Measurements from ENCODE around the gene FAS. TPM values are rescaled to one million over a fixed set of nuclear protein-coding genes. Genes with fewer than 3 reads are reported as not detected.

The FAS gene
- polyA plus RNA-seq, 3 donors = 27.3 to 28.9 (median 27.9) TPM

GRCh38 chr10:88979153-88979562, 11.4 kb upstream of the FAS start:
- Mint-ChIP-seq H3K9me3 (no peaks in the 10 kb centered on the region), H3K27ac (no peak overlapping the region)

GRCh38 chr10:88979603-88980002, 11.0 kb upstream of the FAS start:
- H3K27me3 Mint-ChIP-seq (ENCODE audit: low read depth in 3 of 3) = peaks cover 0 to 1% (median 1%) of the 10 kb centered on the region in 3 donors

More at GRCh38 chr10:88979153-88979562, 11.4 kb upstream of the FAS start:
- Histone ChIP-seq H4K20me1 (ENCODE audit: insufficient read depth, low read length) (no peaks in the 10 kb centered on the region), H3K9ac (ENCODE audit: insufficient read depth, low read length, poor library complexity, severe bottlenecking) (no peak overlapping the region), H3K79me2 (ENCODE audit: insufficient read depth, low read length) (no peaks in the 10 kb centered on the region), H3K4me2 (replicated peaks; ENCODE audit: extremely low read depth, low read length, poor library complexity, severe bottlenecking) (no peak overlapping the region), H3K36me3 (replicated peaks in 1 of 2; ENCODE audit: control insufficient read depth in 1 of 2, insufficient read depth in 2 of 2, low read length in 2 of 2) (no peaks in the 10 kb centered on the region), H3K4me1 (ENCODE audit: control insufficient read depth in 1 of 2, insufficient read depth in 2 of 2, low read length in 2 of 2) (peaks cover 11 to 12% of the 10 kb centered on the region in 2 donors), H3K27me3 (ENCODE audit: control insufficient read depth in 2 of 2, insufficient read depth in 2 of 2, low read length in 2 of 2) (no peaks in the 10 kb centered on the region), H2AFZ (ENCODE audit: insufficient read depth, low read depth, low read length, poor library complexity, severe bottlenecking) (no peak overlapping the region), H3K27ac (ENCODE audit: low read depth in 1 of 2, low read length in 2 of 2) (no peak overlapping the region), H3K4me3 (replicated peaks in 1 of 3; ENCODE audit: low read depth in 2 of 3, low read length in 3 of 3) (no peak overlapping the region), H3K9me3 (replicated peaks in 1 of 2; ENCODE audit: control insufficient read depth in 1 of 2, insufficient read depth in 1 of 2, low read length in 2 of 2) (no peaks in the 10 kb centered on the region)
- Mint-ChIP-seq H3K4me1 (peaks cover 13% of the 10 kb centered on the region), H3K36me3 (peaks cover 3 to 11% of the 10 kb centered on the region in 2 donors), H3K27me3 (ENCODE audit: low read depth in 3 of 3) (peaks cover 0 to 1% (median 0%) of the 10 kb centered on the region in 3 donors), H3K4me3 (peak overlapping the region in 1 of 2 donors; percentile 28)
- no peak for TF ChIP-seq CTCF (IDR thresholded peaks at IDR 0.05)
- DNase-seq = no peak
- WGBS (ENCODE audit: insufficient coverage) = 3% methylated on average over 5 of the region's 5 CpGs
- intact Hi-C loops (cut with micrococcal nuclease) = no loop called here

More at GRCh38 chr10:88979603-88980002, 11.0 kb upstream of the FAS start:
- Histone ChIP-seq H2AFZ (ENCODE audit: insufficient read depth, low read depth, low read length, poor library complexity, severe bottlenecking) (no peak overlapping the region), H3K4me3 (replicated peaks in 1 of 3; ENCODE audit: low read depth in 2 of 3, low read length in 3 of 3) (no peak overlapping the region), H3K79me2 (ENCODE audit: insufficient read depth, low read length) (no peaks in the 10 kb centered on the region), H3K27ac (ENCODE audit: low read depth in 1 of 2, low read length in 2 of 2) (no peak overlapping the region), H3K27me3 (ENCODE audit: control insufficient read depth in 2 of 2, insufficient read depth in 2 of 2, low read length in 2 of 2) (no peaks in the 10 kb centered on the region), H3K9ac (ENCODE audit: insufficient read depth, low read length, poor library complexity, severe bottlenecking) (no peak overlapping the region), H3K36me3 (replicated peaks in 1 of 2; ENCODE audit: control insufficient read depth in 1 of 2, insufficient read depth in 2 of 2, low read length in 2 of 2) (no peaks in the 10 kb centered on the region), H3K4me1 (ENCODE audit: control insufficient read depth in 1 of 2, insufficient read depth in 2 of 2, low read length in 2 of 2) (peaks cover 9% of the 10 kb centered on the region in 2 donors), H4K20me1 (ENCODE audit: insufficient read depth, low read length) (no peaks in the 10 kb centered on the region), H3K4me2 (replicated peaks; ENCODE audit: extremely low read depth, low read length, poor library complexity, severe bottlenecking) (no peak overlapping the region), H3K9me3 (replicated peaks in 1 of 2; ENCODE audit: control insufficient read depth in 1 of 2, insufficient read depth in 1 of 2, low read length in 2 of 2) (no peaks in the 10 kb centered on the region)
- DNase-seq = no peak
- Mint-ChIP-seq H3K27ac (no peak overlapping the region), H3K4me1 (peaks cover 14% of the 10 kb centered on the region), H3K4me3 (no peak overlapping the region), H3K9me3 (no peaks in the 10 kb centered on the region), H3K36me3 (peaks cover 5 to 11% of the 10 kb centered on the region in 2 donors)
- 100% methylated on average over 1 of the region's 4 CpGs for WGBS (ENCODE audit: insufficient coverage)
- intact Hi-C loops (cut with micrococcal nuclease) = no loop called here
- no peak for TF ChIP-seq CTCF (IDR thresholded peaks at IDR 0.05)
